Endodermal cell (in vitro differentiated cells): ENCODE data around the gene OVCH2. TPM values are rescaled to one million over a fixed set of nuclear protein-coding genes. Genes with fewer than 3 reads are reported as not detected.

Experiments
- DNase-seq: peaks from one replicate; pipeline ENCODE4 v3.0.0-alpha.2; 2017
- H3K27ac ChIP-seq: 2 replicates; pipeline ENCODE4 v1.5.1; 2013; ENCODE audit warnings: mild to moderate bottlenecking, low read depth, low read length, moderate library complexity
- H3K27me3 ChIP-seq: 2 replicates; pipeline ENCODE4 v1.6.1; 2013; ENCODE audit warnings: mild to moderate bottlenecking, low read length, moderate library complexity; ENCODE audit not compliant: insufficient read depth, control insufficient read depth, poor library complexity, severe bottlenecking
- H3K36me3 ChIP-seq: 2 replicates; pipeline ENCODE4 v1.7.0; 2013; ENCODE audit warnings: mild to moderate bottlenecking, low read length, moderate library complexity; ENCODE audit not compliant: control insufficient read depth, insufficient read depth
- H3K4me1 ChIP-seq: one replicate; pipeline ENCODE4 v1.7.0; 2013; ENCODE audit warnings: low read length; ENCODE audit not compliant: control insufficient read depth, insufficient read depth
- H3K4me3 ChIP-seq: 2 replicates; pipeline ENCODE4 v1.5.1; 2013; ENCODE audit warnings: mild to moderate bottlenecking, low read length, moderate library complexity
- H3K9ac ChIP-seq: 2 replicates; pipeline ENCODE4 v1.6.1; 2013; ENCODE audit warnings: mild to moderate bottlenecking, low read length, moderate library complexity; ENCODE audit not compliant: poor library complexity, severe bottlenecking; ENCODE audit errors: extremely low read depth
- H3K9me3 ChIP-seq: 2 replicates; pipeline ENCODE4 v1.6.1; 2013; ENCODE audit warnings: mild to moderate bottlenecking, low read length, moderate library complexity; ENCODE audit not compliant: control insufficient read depth
- H3K27ac Mint-ChIP-seq: 2 replicates; pipeline ENCODE4 v1.8.0; 2020; ENCODE audit warnings: mixed read lengths
- H3K27me3 Mint-ChIP-seq: 2 replicates; pipeline ENCODE4 v1.8.0; 2021; ENCODE audit warnings: mild to moderate bottlenecking, mixed read lengths; ENCODE audit not compliant: insufficient read depth
- H3K36me3 Mint-ChIP-seq: 2 replicates; pipeline ENCODE4 v1.8.0; 2020; ENCODE audit warnings: low read depth, mixed read lengths
- H3K4me1 Mint-ChIP-seq: 2 replicates; pipeline ENCODE4 v1.8.0; 2020; ENCODE audit warnings: mixed read lengths
- H3K4me3 Mint-ChIP-seq: 2 replicates; pipeline ENCODE4 v1.8.0; 2020; ENCODE audit warnings: mild to moderate bottlenecking, moderate library complexity, mixed read lengths
- H3K9me3 Mint-ChIP-seq: 2 replicates; pipeline ENCODE4 v1.8.0; 2020; ENCODE audit warnings: mild to moderate bottlenecking, mixed read lengths
- CTCF ChIP-seq: fragments of 200-600 bp; sonication (generic); conservative IDR thresholded peaks from 2 replicates; pipeline ENCODE4 v1.5.0; 2021; ENCODE audit warnings: antibody characterized with exemption, mild to moderate bottlenecking
- WGBS, 2 experiments: methylation state at CpG; one replicate each; pipeline versions ENCODE4 v1.1.5 to v1.1.7; 2013; ENCODE audit warnings: missing lambda C conversion rate in 2 of 2, mixed read lengths in 1 of 2; ENCODE audit not compliant: insufficient coverage in 1 of 2, insufficient read length in 1 of 2; 5-methylcytosine and 5-hydroxymethylcytosine counted together
- total RNA-seq, 2 donors: library from RNA; stranded (reverse); fragmentation: NEBNext Ultra II Directional in 1 of 2; extraction: Animal tissue kit (Norgen Biotek cat#: 25700) in 1 of 2; gene quantifications; 2 replicates in 1 of 2; 3 replicates in 1 of 2; pipeline ENCODE4 v1.2.1, GENCODE V29; 2021

The OVCH2 gene
- total RNA-seq, 2 donors from 2014 or later: 8.2 to 30.1 TPM

- H3K4me3 ChIP-seq: no peak overlapping the region
- no peak overlapping the region for H3K27ac ChIP-seq
- no peaks in the 10 kb centered on the region for H3K27me3 ChIP-seq
- peaks cover 66% of the 10 kb centered on the region for H3K36me3 Mint-ChIP-seq
- TF ChIP-seq CTCF: peak; percentile 59
- peaks cover 56% of the 10 kb centered on the region for H3K36me3 ChIP-seq
- H3K9ac ChIP-seq: no peak overlapping the region
- peaks cover 13% of the 10 kb centered on the region for H3K9me3 Mint-ChIP-seq
- H3K27ac Mint-ChIP-seq: no peak overlapping the region
- H3K4me1 ChIP-seq: no peaks in the 10 kb centered on the region
- H3K27me3 Mint-ChIP-seq: no peaks in the 10 kb centered on the region
- 80 to 87% methylated on average over 13 to 15 of the region's 15 CpGs for WGBS, 2 experiments
- peak; percentile 82 for DNase-seq
- no peaks in the 10 kb centered on the region for H3K4me1 Mint-ChIP-seq
- peaks cover 6% of the 10 kb centered on the region for H3K9me3 ChIP-seq
- no peak overlapping the region for H3K4me3 Mint-ChIP-seq
These were observed 48.8 kb downstream of the OVCH2 start for GRCh38 chr11:7657306-7658025.

- no peak overlapping the region for H3K4me3 Mint-ChIP-seq
- no peaks in the 10 kb centered on the region for H3K4me1 Mint-ChIP-seq
- H3K9me3 Mint-ChIP-seq: peaks cover 13% of the 10 kb centered on the region
- H3K4me1 ChIP-seq: no peaks in the 10 kb centered on the region
- H3K4me3 ChIP-seq: no peak overlapping the region
- no peak for DNase-seq
- 95% methylated on average over 6 to 11 of the region's 11 CpGs for WGBS, 2 experiments
- H3K36me3 Mint-ChIP-seq: peaks cover 70% of the 10 kb centered on the region
- no peak for TF ChIP-seq CTCF
- H3K27me3 Mint-ChIP-seq: no peaks in the 10 kb centered on the region
- H3K27me3 ChIP-seq: no peaks in the 10 kb centered on the region
- peaks cover 6% of the 10 kb centered on the region for H3K9me3 ChIP-seq
- H3K9ac ChIP-seq: no peak overlapping the region
- no peak overlapping the region for H3K27ac ChIP-seq
- peaks cover 63% of the 10 kb centered on the region for H3K36me3 ChIP-seq
- no peak overlapping the region for H3K27ac Mint-ChIP-seq
These were observed 49.6 kb downstream of the OVCH2 start for GRCh38 chr11:7656704-7657103.

- Histone ChIP-seq H3K4me3 (no peak overlapping the region), H3K27ac (no peak overlapping the region), H3K4me1 (no peaks in the 10 kb centered on the region), H3K9me3 (peaks cover 6% of the 10 kb centered on the region), H3K27me3 (no peaks in the 10 kb centered on the region), H3K36me3 (peaks cover 75% of the 10 kb centered on the region), H3K9ac (no peak overlapping the region)
- TF ChIP-seq CTCF: no peak
- Mint-ChIP-seq H3K4me1 (no peaks in the 10 kb centered on the region), H3K36me3 (peaks cover 73% of the 10 kb centered on the region), H3K27me3 (no peaks in the 10 kb centered on the region), H3K9me3 (peaks cover 6% of the 10 kb centered on the region), H3K4me3 (no peak overlapping the region), H3K27ac (no peak overlapping the region)
- 87 to 90% methylated on average over 6 to 14 of the region's 14 CpGs for WGBS, 2 experiments
- DNase-seq: no peak
These were observed 50.7 kb downstream of the OVCH2 start for GRCh38 chr11:7655253-7656217.
